ENCODE data around the gene HUS1B. TPM values are rescaled to one million over a fixed set of nuclear protein-coding genes. Genes with fewer than 3 reads are reported as not detected.

HUS1B gene
- total and polyA plus RNA-seq, 2 experiments from 2014 or later = 0.33 to 1.2 TPM

GRCh38 chr6:633611-634010 is 23.3 kb downstream of the HUS1B start:
- no peak overlapping the region for H2AFZ ChIP-seq
- no peak overlapping the region for H3K4me3 ChIP-seq
- 87% methylated on average over 1 of the region's 1 CpG for WGBS (ENCODE audit: low lambda C conversion rate, missing lambda C conversion rate)
- no peaks in the 10 kb centered on the region for H4K20me1 ChIP-seq (ENCODE audit: insufficient read depth, poor library complexity, severe bottlenecking)
- H3K79me2 ChIP-seq = no peaks in the 10 kb centered on the region
- H3K9me2 ChIP-seq (replicated peaks; ENCODE audit: insufficient read depth) = no peaks in the 10 kb centered on the region
- H3K27me3 ChIP-seq = no peaks in the 10 kb centered on the region
- no peak overlapping the region for H3K4me2 ChIP-seq
- no peaks in the 10 kb centered on the region for H3K4me1 ChIP-seq (ENCODE audit: insufficient read depth)
- no peak for TF ChIP-seq EZH2 (IDR thresholded peaks at IDR 0.05; ENCODE audit: borderline replicate concordance)
- TF ChIP-seq EZH2phosphoT487 (IDR thresholded peaks at IDR 0.05; ENCODE audit: low read depth, severe bottlenecking, unreplicated experiment) = no peak
- TF ChIP-seq, protein P1, sequence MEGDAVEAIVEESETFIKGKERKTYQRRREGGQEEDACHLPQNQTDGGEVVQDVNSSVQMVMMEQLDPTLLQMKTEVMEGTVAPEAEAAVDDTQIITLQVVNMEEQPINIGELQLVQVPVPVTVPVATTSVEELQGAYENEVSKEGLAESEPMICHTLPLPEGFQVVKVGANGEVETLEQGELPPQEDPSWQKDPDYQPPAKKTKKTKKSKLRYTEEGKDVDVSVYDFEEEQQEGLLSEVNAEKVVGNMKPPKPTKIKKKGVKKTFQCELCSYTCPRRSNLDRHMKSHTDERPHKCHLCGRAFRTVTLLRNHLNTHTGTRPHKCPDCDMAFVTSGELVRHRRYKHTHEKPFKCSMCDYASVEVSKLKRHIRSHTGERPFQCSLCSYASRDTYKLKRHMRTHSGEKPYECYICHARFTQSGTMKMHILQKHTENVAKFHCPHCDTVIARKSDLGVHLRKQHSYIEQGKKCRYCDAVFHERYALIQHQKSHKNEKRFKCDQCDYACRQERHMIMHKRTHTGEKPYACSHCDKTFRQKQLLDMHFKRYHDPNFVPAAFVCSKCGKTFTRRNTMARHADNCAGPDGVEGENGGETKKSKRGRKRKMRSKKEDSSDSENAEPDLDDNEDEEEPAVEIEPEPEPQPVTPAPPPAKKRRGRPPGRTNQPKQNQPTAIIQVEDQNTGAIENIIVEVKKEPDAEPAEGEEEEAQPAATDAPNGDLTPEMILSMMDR (IDR thresholded peaks at IDR 0.05; ENCODE audit: poor library complexity) = no peak
- H3K36me3 ChIP-seq (replicated peaks; ENCODE audit: insufficient read depth, low read depth) = no peaks in the 10 kb centered on the region
- H3K9me3 ChIP-seq (ENCODE audit: low read depth) = no peaks in the 10 kb centered on the region
- no peak for DNase-seq (ENCODE audit: low spot score)
- H3K27ac ChIP-seq = no peak overlapping the region

DNA sequence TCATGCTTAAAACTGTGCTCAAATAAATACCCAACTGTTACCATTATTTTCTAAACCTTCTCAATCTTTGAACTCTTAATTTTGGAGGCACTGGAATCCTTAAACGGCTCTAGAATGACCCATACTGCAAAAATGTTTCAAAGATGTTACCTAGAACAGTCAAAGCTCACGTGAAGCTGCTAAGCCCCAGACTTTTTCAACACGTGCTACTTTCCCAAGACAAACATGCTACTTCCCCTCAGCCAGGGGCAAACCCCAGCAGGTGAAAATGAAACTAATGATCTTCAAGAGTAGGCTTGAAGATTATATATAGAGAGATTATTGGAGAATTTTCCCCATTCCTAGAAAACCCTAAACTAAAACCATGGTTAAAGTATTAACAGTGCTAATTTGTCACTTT is 28.1 kb downstream of the HUS1B start:
- Histone ChIP-seq H3K4me2 (no peak overlapping the region), H2AFZ (no peak overlapping the region), H3K27ac (no peak overlapping the region), H4K20me1 (ENCODE audit: insufficient read depth, poor library complexity, severe bottlenecking) (no peaks in the 10 kb centered on the region), H3K79me2 (peaks cover 6% of the 10 kb centered on the region), H3K9me2 (replicated peaks; ENCODE audit: insufficient read depth) (no peaks in the 10 kb centered on the region), H3K36me3 (replicated peaks; ENCODE audit: insufficient read depth, low read depth) (no peaks in the 10 kb centered on the region), H3K4me3 (no peak overlapping the region), H3K4me1 (ENCODE audit: insufficient read depth) (peaks cover 6% of the 10 kb centered on the region), H3K9me3 (ENCODE audit: low read depth) (no peaks in the 10 kb centered on the region), H3K27me3 (no peaks in the 10 kb centered on the region)
- WGBS (ENCODE audit: low lambda C conversion rate, missing lambda C conversion rate) = 79% methylated on average over 3 of the region's 3 CpGs
- TF ChIP-seq EZH2 (IDR thresholded peaks at IDR 0.05; ENCODE audit: borderline replicate concordance) (no peak), EZH2phosphoT487 (IDR thresholded peaks at IDR 0.05; ENCODE audit: low read depth, severe bottlenecking, unreplicated experiment) (no peak)
- TF ChIP-seq, protein P1 (IDR thresholded peaks at IDR 0.05; ENCODE audit: poor library complexity) = no peak
- DNase-seq (ENCODE audit: low spot score) = no peak

DNA sequence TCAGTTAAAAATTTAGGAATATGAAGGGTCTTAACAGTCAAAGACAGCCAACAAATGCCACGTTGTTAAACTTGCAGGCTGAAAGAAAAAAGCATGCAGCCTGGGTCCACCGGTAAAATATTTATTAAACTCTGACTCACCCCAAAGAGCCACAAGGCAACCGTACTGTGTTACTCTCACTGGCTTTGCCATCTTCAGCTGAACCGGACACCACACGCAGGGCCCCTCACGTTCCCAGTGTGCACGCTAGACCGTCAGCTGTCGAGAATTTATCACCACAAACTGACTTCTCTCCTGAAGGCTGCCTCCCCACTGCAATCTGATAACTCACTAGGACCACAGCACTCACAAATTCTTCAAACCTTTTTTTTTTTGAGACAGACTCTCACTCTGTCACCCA is 30.7 kb downstream of the HUS1B start:
- no peaks in the 10 kb centered on the region for H3K27me3 ChIP-seq
- peak overlapping the region; percentile 30 for H3K4me2 ChIP-seq
- H3K4me1 ChIP-seq (ENCODE audit: insufficient read depth) = peaks cover 6% of the 10 kb centered on the region
- no peaks in the 10 kb centered on the region for H4K20me1 ChIP-seq (ENCODE audit: insufficient read depth, poor library complexity, severe bottlenecking)
- peaks cover 6% of the 10 kb centered on the region for H3K79me2 ChIP-seq
- peak overlapping the region; percentile 33 for H3K27ac ChIP-seq
- no peak overlapping the region for H3K4me3 ChIP-seq
- 46% methylated on average over 9 of the region's 9 CpGs for WGBS (ENCODE audit: low lambda C conversion rate, missing lambda C conversion rate)
- TF ChIP-seq EZH2phosphoT487 (IDR thresholded peaks at IDR 0.05; ENCODE audit: low read depth, severe bottlenecking, unreplicated experiment) (no peak), EZH2 (IDR thresholded peaks at IDR 0.05; ENCODE audit: borderline replicate concordance) (no peak)
- TF ChIP-seq, protein P1 (IDR thresholded peaks at IDR 0.05; ENCODE audit: poor library complexity) = no peak
- no peak overlapping the region for H2AFZ ChIP-seq
- no peaks in the 10 kb centered on the region for H3K9me3 ChIP-seq (ENCODE audit: low read depth)
- no peaks in the 10 kb centered on the region for H3K9me2 ChIP-seq (replicated peaks; ENCODE audit: insufficient read depth)
- H3K36me3 ChIP-seq (replicated peaks; ENCODE audit: insufficient read depth, low read depth) = no peaks in the 10 kb centered on the region
- peak; percentile 8 for DNase-seq (ENCODE audit: low spot score)

DNA sequence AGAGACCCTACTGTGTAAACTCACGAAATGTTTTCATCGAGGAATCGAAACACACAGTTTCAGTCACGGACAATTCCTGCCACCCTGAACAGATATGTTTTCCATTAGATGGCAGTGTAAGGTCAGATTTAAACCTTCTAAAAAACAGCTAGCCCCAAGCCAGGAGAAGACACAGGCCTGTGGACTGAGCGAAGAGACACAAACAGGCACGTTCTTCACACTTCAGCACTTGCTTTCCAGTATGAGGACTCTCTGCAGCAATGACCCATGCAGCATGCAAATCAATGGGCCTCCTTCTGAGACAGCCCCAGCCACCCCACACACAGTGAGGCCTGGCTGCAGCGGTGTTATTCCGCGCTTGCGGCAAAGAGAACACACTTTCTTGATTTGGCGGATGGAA is 31.9 kb downstream of the HUS1B start:
- H4K20me1 ChIP-seq (ENCODE audit: insufficient read depth, poor library complexity, severe bottlenecking) = no peaks in the 10 kb centered on the region
- no peak overlapping the region for H2AFZ ChIP-seq
- peak overlapping the region; percentile 33 for H3K27ac ChIP-seq
- no peak overlapping the region for H3K4me2 ChIP-seq
- peak; percentile 38 for DNase-seq (ENCODE audit: low spot score)
- no peak for TF ChIP-seq EZH2phosphoT487 (IDR thresholded peaks at IDR 0.05; ENCODE audit: low read depth, severe bottlenecking, unreplicated experiment)
- TF ChIP-seq, protein P1 (IDR thresholded peaks at IDR 0.05; ENCODE audit: poor library complexity) = peak; percentile 45
- H3K9me3 ChIP-seq (ENCODE audit: low read depth) = no peaks in the 10 kb centered on the region
- no peaks in the 10 kb centered on the region for H3K36me3 ChIP-seq (replicated peaks; ENCODE audit: insufficient read depth, low read depth)
- H3K4me1 ChIP-seq (ENCODE audit: insufficient read depth) = peaks cover 6% of the 10 kb centered on the region
- no peaks in the 10 kb centered on the region for H3K9me2 ChIP-seq (replicated peaks; ENCODE audit: insufficient read depth)
- WGBS (ENCODE audit: low lambda C conversion rate, missing lambda C conversion rate) = 76% methylated on average over 11 of the region's 11 CpGs
- H3K4me3 ChIP-seq = no peak overlapping the region
- H3K79me2 ChIP-seq = peaks cover 6% of the 10 kb centered on the region
- no peaks in the 10 kb centered on the region for H3K27me3 ChIP-seq

All from hepatocyte (in vitro differentiated cells).